ENCODE results near the gene PCNX4. TPM values are rescaled to one million over a fixed set of nuclear protein-coding genes. Genes with fewer than 3 reads are reported as not detected.

PCNX4 gene
- total and polyA plus RNA-seq, 8 donors = 34.8 to 129 (median 109) TPM

DNA sequence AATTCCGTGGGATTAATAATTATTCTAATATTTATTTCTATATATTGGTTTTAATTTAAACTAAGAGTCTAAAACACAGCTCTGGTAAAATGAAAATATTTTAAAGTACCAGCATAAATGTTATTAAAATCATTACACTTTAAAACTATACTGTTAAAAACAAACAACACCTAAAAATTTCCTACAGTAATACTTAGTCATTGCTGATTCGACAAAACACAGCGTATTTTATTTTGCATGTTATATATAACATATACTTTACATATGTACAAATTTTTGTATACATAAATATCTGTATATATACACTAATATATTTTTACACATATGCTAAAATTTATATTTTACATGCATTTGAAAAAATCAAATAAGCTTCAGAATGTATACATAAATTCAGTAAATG is 6.0 kb upstream of the PCNX4 start:
- DNase-seq (no peak), ATAC-seq (no peak)
- H3K27me3 ChIP-seq = no peaks in the 10 kb centered on the region
- no peaks in the 10 kb centered on the region for H3K36me3 ChIP-seq
- intact Hi-C loops (cut with DNase I) = loop anchor here in 1 of 2 donors (10.0 kb wide), 1 partner anchor 79 kb away; the partner anchor contains the start of gene DHRS7
- H3K9me3 ChIP-seq = no peaks in the 10 kb centered on the region
- no peak overlapping the region for H3K27ac ChIP-seq
- no peak overlapping the region for H3K4me3 ChIP-seq
- H3K4me1 ChIP-seq = no peaks in the 10 kb centered on the region
- TF ChIP-seq CTCF (IDR thresholded peaks at IDR 0.05) = no peak

DNA sequence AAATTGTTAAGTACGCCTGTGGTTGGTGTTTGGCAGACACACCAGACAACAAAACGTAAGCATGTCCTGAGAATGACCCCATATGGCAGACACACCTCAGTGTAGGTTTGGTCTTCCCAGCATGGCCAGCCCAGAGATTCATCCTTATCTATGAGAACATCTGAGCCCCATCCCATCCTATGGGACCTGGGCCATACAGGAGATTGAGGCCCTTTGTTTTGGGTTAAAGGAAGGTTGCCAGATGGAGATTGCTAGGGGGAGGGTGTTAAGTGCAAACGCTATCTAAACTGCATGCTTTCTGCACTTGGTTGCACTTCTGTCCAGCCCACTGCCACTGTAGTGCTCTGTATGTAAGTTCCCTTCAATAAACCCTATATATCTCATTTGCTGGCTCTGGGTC is 4.1 kb upstream of the PCNX4 start:
- no peak for DNase-seq
- no peaks in the 10 kb centered on the region for H3K9me3 ChIP-seq
- peaks cover 0 to under 1% of the 10 kb centered on the region in 2 donors for H3K4me1 ChIP-seq
- intact Hi-C loops (cut with DNase I) = loop anchor here in 1 of 2 donors (10.0 kb wide), 1 partner anchor 77 kb away; the partner anchor contains the start of gene DHRS7
- no peak overlapping the region for H3K4me3 ChIP-seq
- no peaks in the 10 kb centered on the region for H3K36me3 ChIP-seq
- no peaks in the 10 kb centered on the region for H3K27me3 ChIP-seq
- no peak for ATAC-seq
- TF ChIP-seq CTCF (IDR thresholded peaks at IDR 0.05) = no peak
- H3K27ac ChIP-seq = no peak overlapping the region

DNA sequence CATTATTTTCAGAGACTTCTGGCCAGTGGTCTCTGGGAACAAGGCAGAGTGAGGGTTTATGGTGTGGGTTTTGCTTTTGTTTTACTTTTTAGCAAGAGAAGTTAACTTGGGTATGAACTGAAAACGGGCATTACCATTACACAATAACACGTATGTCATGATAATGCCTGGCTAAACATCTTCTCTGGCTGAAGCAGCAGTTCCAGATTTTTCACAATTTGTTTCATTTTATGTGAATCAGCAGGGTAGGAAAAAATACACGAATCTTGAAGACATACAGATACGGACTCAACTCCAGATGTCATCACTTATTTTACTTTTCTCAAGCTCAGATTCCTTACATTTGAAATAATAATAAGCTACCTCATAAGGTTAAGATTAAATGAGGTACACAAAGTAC is 2.5 kb upstream of the PCNX4 start:
- no peak for DNase-seq
- intact Hi-C loops (cut with DNase I) = loop anchor here in 1 of 2 donors (10.0 kb wide), 1 partner anchor 76 kb away; the partner anchor contains the start of gene DHRS7
- no peaks in the 10 kb centered on the region for H3K27me3 ChIP-seq
- no peak for ATAC-seq
- H3K4me1 ChIP-seq = peaks cover 0 to 16% of the 10 kb centered on the region in 2 donors
- no peak for TF ChIP-seq CTCF (IDR thresholded peaks at IDR 0.05)
- no peak overlapping the region for H3K4me3 ChIP-seq
- no peaks in the 10 kb centered on the region for H3K36me3 ChIP-seq
- H3K27ac ChIP-seq = no peak overlapping the region
- H3K9me3 ChIP-seq = no peaks in the 10 kb centered on the region

GRCh38 chr14:60090864-60091519 is 731 bp upstream of the PCNX4 start:
- no peak for TF ChIP-seq CTCF (IDR thresholded peaks at IDR 0.05)
- ATAC-seq (peak; percentile 36), DNase-seq (peak in 3 of 4 donors; percentile 52 to 89 (median 84))
- Histone ChIP-seq H3K27ac (peak overlapping the region; percentile 99), H3K4me3 (peak overlapping the region; percentile 62 to 66), H3K36me3 (no peaks in the 10 kb centered on the region), H3K4me1 (peaks cover 0 to 26% of the 10 kb centered on the region in 2 donors), H3K27me3 (no peaks in the 10 kb centered on the region), H3K9me3 (no peaks in the 10 kb centered on the region)
- intact Hi-C loops (cut with DNase I) = no loop called here

DNA sequence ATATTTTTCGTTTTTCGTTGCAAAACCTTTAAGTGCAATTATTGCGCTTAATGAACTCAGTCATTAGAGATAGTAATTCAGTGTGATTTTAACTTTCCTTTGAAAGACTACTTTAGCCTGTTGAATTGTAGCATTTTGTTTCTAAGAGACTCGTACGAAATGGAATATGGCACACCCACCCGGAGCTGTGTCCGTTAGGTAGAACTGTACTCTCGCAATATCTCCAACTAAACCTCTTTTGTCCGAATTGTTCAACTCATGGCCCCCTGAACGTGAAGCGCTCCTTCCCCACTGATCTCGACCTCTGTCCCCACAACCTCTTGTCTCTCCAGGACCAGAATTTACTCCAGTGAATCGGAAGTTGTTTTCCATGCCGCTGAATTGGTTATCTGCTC is 800 bp downstream of the PCNX4 start:
- DNase-seq (peak in 2 of 4 donors; percentile 41 to 45), ATAC-seq (peak; percentile 19)
- intact Hi-C loops (cut with DNase I) = no loop called here
- Histone ChIP-seq H3K4me1 (peaks cover 0 to 26% of the 10 kb centered on the region in 2 donors), H3K4me3 (peak overlapping the region; percentile 62 to 66), H3K27me3 (no peaks in the 10 kb centered on the region), H3K9me3 (no peaks in the 10 kb centered on the region), H3K27ac (peak overlapping the region; percentile 99), H3K36me3 (peaks cover 0 to 2% of the 10 kb centered on the region in 2 donors)
- TF ChIP-seq CTCF (IDR thresholded peaks at IDR 0.05) = no peak

All from left lung (tissue), 10 donors.